GM12892 (cell line): ENCODE results near the gene ARHGAP21.

Experiments
- POLR2AphosphoS5 ChIP-seq: IDR thresholded peaks from 2 replicates; pipeline ENCODE4 v1.6.1; 2011; ENCODE audit warnings: low read depth, low read length, control low read depth
- TAF1 ChIP-seq: IDR thresholded peaks from 2 replicates; pipeline ENCODE4 v1.6.1; 2011; ENCODE audit warnings: low read depth, mild to moderate bottlenecking, control low read depth, low read length, borderline replicate concordance

- TF ChIP-seq TAF1 (no peak), POLR2AphosphoS5 (no peak)
Measured at GRCh38 chr10:24730811-24731210, 7.1 kb upstream of the ARHGAP21 start.
